HG03460 (cell line): ENCODE results near the gene RSPH10B2.
"Not testable (repeated sequence)": the region's sequence is repeated elsewhere in the genome, so short reads cannot be mapped to it uniquely, and the experiment has no call there.

Experiments
- ATAC-seq: cut with Tn5 transposase; IDR thresholded peaks from one replicate; pipeline ENCODE4 v1.9.1; 2021; ENCODE audit not compliant: unreplicated experiment

Gene RSPH10B2

GRCh38 chr7:6837081-6837480, 83.2 kb downstream of the RSPH10B2 start:
- ATAC-seq, result not testable (repeated sequence)

DNA sequence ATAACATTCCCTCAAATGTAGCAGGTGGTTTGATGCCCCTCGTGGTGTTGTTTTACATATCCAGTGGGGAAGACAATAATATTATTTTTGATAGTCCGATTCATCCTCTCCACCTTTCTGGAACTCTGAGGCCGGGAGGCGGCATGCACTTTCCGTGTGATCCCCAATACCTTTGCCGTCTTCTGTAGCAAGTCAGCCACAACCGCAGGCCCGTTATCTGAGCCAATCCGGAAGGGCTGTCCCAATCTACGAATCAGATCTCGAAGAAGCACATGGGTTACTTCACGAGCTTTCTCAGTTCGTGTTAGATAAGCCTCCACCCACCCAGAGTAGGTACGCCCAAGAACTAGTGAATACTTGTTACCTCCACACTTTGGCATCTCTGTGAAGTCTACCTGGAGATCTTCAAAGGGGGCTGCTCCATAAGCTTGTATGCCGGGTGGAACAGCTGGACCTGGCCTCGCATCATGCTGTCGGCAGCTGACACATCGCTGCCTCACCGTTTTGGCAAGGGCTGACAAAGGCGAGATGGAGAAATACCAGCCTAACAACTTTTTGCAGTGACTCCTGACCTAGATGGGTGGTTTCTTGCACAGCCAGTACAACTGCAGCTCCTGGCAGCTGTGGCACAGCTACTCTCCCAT, 88.5 kb downstream of the RSPH10B2 start:
- not testable (repeated sequence) for ATAC-seq

GRCh38 chr7:6843092-6843491, 89.2 kb downstream of the RSPH10B2 start:
- not testable (repeated sequence) for ATAC-seq

DNA sequence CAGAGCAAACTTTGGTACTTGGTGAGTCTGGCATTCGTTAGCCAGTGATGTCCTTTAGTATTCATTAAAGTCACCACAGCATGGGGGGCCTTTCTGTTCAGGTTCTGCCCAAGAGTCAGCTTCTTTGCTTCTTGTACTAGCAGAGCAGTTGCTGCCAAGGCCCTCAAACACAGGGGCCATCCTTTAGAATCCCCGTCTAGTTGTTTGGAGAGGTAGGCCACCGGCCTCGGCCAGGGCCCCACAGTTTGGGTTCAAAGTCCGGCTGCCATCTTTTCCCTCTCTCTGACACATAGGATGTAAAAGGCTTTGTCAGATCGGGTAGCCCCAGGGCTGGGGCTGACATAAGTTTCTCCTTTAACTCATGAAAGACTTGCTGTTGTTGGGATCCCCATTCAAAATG, 89.8 kb downstream of the RSPH10B2 start:
- ATAC-seq, result not testable (repeated sequence)

DNA sequence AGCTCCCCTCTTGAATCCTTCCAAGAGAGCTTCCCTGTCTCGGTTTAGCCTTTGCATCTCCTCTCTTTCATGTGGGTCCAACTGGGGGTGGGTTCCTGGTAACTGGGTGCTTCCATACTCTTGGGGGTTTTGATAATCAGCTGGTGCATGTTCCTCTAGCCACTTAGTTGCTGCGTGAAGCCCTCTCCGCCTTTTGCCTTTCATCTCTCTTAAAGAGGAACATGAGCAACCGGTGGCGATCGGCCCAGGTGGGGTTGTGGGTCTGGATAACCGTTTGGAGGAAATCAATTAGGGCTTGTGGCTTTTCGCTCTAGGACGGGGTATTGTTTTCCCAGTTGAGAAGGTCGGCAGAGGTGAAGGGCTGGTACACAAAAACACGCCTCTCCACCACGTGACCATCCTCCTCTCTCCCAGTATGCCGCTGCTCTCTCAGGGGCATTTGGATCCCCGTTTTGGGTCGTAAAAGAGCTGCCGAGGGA, 92.1 kb downstream of the RSPH10B2 start:
- not testable (repeated sequence) for ATAC-seq

DNA sequence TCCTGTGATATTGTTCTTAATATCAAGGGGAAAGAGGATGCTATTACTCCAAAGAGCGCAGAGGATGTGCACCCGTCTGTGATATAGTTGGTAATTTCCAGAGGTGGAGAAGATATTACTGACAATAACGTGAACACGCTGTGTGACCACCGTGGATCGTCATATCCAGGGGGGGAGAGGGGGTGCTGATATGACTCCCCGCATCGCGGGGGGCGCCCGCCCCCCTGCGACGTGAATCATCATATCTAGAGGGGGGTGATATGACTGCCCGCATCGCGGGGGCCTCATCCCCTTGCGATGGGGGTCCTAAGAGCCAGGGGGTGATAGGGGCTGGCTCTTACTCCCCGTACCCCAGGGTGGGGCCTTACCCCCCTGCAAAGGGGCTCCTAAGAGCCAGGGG, 93.8 kb downstream of the RSPH10B2 start:
- ATAC-seq, result not testable (repeated sequence)
